GM12873 (cell line): ENCODE results near the gene CASP2.

ENCODE experiments used
- TF ChIP-seq, protein P1 (sequence below): IDR thresholded peaks from 2 replicates; pipeline ENCODE4 v1.5.1; 2012; ENCODE audit warnings: low read depth, mild to moderate bottlenecking, moderate library complexity, low read length, control low read depth; ENCODE audit not compliant: insufficient read depth; ENCODE audit errors: missing control alignments

Gene CASP2

DNA sequence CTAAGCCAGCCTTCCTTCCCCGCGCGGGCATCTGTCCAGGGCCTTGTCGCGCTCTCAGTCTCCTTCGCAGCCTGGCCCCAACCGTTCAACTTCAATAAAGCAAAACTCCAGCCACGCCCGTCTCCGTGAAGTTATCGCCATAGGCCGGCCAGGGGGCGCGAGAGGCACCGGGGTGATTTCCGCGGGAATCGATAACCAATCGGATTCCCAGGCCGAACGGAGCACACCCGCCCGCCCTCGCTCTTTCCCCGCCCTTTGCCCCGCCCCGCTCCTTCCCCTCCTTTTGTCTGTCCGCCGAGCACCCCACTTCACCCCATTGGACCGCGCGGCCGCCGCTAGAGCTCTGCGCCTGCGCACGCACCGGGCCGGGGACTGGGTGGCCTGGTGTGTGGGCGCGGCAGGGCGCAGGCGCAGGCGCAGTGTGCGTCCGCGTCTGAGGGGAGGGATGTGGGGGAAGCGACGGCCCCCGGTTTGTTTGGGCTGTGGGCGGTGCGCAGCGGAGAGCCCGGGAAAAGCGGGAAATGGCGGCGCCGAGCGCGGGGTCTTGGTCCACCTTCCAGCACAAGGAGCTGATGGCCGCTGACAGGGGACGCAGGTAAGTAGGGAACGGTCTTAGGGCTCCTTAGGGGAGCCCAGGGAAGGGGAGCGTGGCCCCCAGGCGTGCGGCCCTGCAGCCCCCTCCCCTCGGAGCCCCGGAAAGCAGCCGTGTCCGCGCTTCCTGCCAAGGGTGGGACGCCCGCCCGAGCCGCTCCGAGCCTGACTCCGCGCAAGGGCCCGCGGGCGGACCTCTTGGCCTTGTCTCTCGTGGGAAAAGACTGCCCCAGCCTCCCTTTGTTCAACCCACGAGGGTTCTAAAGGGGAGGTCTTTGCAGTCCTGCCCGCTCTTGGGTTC lies at the start of gene CASP2:
Gene CASP2, plus strand, starts transcription at position 417 of the 892 bp plus-strand sequence. Its CDS starts 105 bp downstream, at position 522.
- TF ChIP-seq, protein P1, sequence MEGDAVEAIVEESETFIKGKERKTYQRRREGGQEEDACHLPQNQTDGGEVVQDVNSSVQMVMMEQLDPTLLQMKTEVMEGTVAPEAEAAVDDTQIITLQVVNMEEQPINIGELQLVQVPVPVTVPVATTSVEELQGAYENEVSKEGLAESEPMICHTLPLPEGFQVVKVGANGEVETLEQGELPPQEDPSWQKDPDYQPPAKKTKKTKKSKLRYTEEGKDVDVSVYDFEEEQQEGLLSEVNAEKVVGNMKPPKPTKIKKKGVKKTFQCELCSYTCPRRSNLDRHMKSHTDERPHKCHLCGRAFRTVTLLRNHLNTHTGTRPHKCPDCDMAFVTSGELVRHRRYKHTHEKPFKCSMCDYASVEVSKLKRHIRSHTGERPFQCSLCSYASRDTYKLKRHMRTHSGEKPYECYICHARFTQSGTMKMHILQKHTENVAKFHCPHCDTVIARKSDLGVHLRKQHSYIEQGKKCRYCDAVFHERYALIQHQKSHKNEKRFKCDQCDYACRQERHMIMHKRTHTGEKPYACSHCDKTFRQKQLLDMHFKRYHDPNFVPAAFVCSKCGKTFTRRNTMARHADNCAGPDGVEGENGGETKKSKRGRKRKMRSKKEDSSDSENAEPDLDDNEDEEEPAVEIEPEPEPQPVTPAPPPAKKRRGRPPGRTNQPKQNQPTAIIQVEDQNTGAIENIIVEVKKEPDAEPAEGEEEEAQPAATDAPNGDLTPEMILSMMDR, result peak; percentile 29

DNA sequence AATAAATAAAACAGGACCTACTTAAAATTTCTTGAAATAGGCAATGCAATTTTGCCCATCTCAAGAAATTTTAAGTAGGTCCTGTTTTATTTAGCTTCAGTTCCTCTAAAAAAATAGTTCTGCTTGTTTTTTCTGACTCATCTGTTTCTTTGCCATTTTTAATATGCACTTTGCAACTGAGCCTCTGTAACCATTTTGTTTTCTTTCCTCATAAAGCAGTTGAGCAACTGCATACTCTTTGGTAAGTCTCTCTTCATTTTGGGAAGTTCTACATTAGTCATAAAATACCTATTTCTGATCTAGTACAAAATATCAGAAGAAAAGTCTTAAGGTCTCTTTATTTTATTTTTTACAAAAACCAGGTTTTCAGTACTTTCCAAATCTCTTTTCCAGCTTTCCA lies 48.3 kb upstream of the CASP2 start:
- TF ChIP-seq, protein P1, result no peak

DNA sequence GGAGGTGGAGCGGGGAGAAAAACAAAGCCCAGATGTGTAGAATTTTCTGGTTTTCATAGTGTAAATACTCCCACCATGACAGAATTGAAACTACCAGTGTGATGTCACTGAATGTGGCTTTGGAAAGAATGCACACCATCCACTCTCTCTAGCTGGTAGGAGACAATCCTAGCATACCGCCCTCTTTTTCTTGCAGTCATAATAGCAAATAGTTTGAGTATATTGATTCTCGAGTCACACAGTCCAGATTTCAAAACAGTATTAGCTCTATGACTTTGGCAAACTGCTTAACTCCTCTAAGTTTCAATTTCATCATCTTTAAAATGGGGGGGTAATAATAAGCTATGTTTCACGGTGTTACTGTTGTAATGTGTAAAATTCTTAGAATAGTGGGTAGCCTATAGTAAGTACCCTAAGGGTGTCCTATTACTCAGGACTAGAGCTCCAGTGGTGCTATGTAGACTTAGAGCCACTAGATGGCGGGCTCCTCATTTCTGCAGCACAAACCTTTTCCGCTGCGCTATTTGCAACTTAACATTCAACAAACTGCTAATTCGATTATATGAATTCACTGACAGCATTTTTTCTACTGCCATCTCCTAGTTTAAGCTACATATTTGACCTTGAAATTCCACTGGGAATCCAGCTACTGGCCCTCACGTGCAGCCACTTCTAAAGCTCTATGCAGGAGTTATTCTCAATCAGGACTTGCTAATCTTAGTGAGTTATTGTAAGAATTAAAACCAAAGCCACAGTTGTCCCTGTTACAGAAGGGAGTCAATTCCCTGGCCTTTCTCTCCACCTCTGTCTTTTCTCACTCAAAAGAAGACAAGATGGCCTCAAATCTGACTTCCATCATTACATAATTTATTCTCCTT lies 47.6 kb upstream of the CASP2 start:
- TF ChIP-seq, protein P1, result peak; percentile 89

DNA sequence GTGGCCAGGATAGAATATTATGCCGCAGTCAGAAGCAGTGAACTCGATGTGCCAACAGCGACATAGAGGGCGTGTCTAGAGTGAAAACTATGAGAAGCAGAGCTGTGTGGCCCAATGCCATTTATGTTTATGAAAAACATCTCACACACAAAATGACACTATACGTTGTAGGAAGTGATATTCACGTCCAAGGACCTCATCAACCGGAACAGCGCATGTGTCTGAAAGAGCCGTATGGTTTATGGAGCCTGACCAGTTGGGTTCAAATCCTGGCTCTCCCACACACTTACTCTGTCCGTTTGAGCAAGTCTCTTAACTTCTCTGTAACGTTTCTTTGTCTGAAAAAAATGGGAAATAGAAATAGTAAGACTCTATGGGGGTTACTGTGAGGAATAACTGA lies 45.8 kb upstream of the CASP2 start:
- TF ChIP-seq, protein P1, result no peak

DNA sequence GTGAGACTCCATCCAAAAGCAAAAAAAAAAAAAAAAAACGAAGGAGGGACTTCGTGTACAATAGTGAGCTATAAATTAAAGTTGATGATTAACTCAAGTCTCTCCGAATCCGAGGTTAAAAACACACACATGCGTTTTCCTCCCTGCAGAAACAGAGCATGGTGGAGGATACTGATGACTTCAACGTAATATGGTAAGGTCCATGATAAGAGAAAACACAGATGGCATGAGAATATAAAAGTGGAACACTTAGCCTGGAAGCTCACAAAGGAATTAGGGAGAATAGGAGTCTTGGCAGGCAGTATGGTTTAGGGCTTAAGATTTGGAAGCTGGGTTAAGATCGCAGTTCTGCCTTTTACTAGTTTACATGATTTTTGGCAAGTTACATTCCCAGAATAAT lies 45.0 kb upstream of the CASP2 start:
- TF ChIP-seq, protein P1, result no peak

DNA sequence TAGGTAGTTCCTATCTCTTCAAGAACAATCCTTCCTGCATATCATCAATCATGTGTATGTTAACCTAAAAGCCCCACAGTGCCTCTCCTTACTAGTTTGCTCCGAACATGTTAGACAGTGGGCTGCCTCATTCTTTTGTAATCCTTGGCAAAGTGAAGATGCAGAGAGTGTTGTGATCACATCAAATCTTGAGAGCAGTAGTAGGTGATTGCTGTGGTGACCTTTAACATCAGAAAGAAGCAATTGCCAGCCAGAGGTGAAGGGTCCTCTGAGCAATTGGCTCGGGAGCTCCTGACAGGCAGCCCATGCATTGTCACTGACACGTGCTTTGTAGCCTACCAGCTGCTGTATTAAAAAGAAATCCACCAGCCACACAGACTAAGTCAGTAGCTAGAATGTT lies 44.5 kb upstream of the CASP2 start:
- TF ChIP-seq, protein P1, result no peak

DNA sequence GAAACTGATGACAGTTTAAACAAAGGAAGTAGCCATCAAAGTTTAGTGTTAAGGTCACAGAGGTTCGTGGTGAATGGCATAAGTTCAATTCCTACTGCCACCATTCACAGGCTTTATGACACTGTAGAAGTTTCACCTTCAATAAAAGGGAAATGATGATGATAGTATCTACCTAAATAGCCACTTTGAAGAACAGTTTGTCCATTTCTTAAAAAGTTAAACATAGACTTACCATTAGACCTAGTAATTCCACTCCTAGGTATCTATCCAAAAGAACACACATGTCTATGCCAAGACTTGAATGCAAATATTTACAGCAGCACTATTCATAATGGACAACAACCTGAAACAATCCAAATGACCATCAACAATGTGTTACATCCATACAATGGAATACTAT lies 43.8 kb upstream of the CASP2 start:
- TF ChIP-seq, protein P1, result no peak
